Peyer's patch (tissue), 4 donors: ENCODE results near the gene LRIG1.

Experiments
- CTCF ChIP-seq, 6 experiments: fragments of 450-650 bp in 4 of 6; fragments of 200-600 bp in 2 of 6; sonication (generic) in 1 of 6; IDR thresholded peaks; one replicate each; pipeline ENCODE4 v1.5.1; 2017 to 2019; ENCODE audit warnings: antibody characterized with exemption in 6 of 6, mild to moderate bottlenecking in 3 of 6, moderate library complexity in 1 of 6
- POLR2A ChIP-seq, 2 donors: fragments of 450-650 bp; IDR thresholded peaks; one replicate each; pipeline ENCODE4 v1.5.1; 2017; ENCODE audit warnings: antibody characterized with exemption in 2 of 2, mild to moderate bottlenecking in 2 of 2, moderate library complexity in 2 of 2

GRCh38 chr3:66525771-66526170 lies 24.9 kb upstream of the LRIG1 start:
- TF ChIP-seq CTCF (IDR thresholded peaks at IDR 0.05) (no peak), POLR2A (IDR thresholded peaks at IDR 0.05) (no peak)
